ENCODE measurements around the gene KCNK6. TPM values are rescaled to one million over a fixed set of nuclear protein-coding genes. Genes with fewer than 3 reads are reported as not detected.

KCNK6 gene
- total and polyA plus RNA-seq, 8 donors, result under 0.01 to 32.2 (median 7.4) TPM

- 84 to 88% (median 87%) methylated on average over 22 to 24 of the region's 24 CpGs for WGBS, 5 donors
- no peak overlapping the region for H3K27ac ChIP-seq
- H3K9me3 ChIP-seq, result no peaks in the 10 kb centered on the region
- no peak for TF ChIP-seq EP300 (IDR thresholded peaks at IDR 0.05)
- TF ChIP-seq CTCF (IDR thresholded peaks at IDR 0.05), result no peak
- TF ChIP-seq POLR2A (IDR thresholded peaks at IDR 0.05), result no peak
- TF ChIP-seq POLR2AphosphoS5 (IDR thresholded peaks at IDR 0.05), result no peak
- peaks cover 0 to 53% (median 48%) of the 10 kb centered on the region in 4 donors for H3K36me3 ChIP-seq
- no peak overlapping the region for H3K4me3 ChIP-seq
- intact Hi-C loops (cut with DNase I; ENCODE audit: low total_unique reads), result no loop called here
- peaks cover 4 to 16% (median 9%) of the 10 kb centered on the region in 4 donors for H3K4me1 ChIP-seq
- H3K27me3 ChIP-seq, result no peaks in the 10 kb centered on the region
- DNase-seq, result no peak
Measured at GRCh38 chr19:38308926-38309614, 10.6 kb upstream of the KCNK6 start.

DNA sequence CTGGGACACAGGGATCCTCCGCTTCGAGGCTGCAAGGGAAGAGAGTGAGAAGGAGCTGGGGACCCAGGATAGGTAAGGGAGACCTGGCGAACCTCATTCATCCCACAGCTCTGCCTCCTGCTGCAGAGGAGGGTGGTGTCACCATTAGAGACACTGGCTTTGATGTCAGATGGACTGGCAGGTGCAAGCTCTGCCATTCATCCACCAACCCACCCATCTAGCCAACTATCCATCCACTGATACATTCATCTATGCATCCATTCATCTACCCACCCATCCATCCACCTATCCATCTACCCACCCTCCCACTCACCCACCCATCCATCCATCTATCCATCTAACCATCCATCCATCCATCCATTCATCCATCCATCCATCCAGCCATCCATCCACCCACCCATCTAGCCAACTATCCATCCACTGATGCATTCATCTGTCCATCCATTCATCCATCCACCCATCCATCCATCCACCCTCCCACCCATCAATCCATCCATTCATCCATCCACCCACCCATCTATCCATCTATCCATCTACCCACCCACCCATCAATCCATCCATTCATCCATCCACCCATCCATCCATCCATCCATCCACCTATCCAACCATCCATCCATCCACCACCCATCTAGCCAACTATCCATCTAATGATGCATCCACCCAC lies 9.9 kb upstream of the KCNK6 start:
- WGBS, 5 donors, result 95 to 100% (median 97%) methylated on average over 3 of the region's 3 CpGs

GRCh38 chr19:38310279-38310670 lies 9.4 kb upstream of the KCNK6 start:
- WGBS, 5 donors, result 93 to 100% (median 94%) methylated on average over 2 of the region's 2 CpGs
- Histone ChIP-seq H3K4me3 (no peak overlapping the region), H3K36me3 (peaks cover 0 to 48% (median 41%) of the 10 kb centered on the region in 4 donors), H3K9me3 (no peaks in the 10 kb centered on the region), H3K4me1 (peaks cover 3 to 17% (median 10%) of the 10 kb centered on the region in 4 donors), H3K27me3 (no peaks in the 10 kb centered on the region), H3K27ac (no peak overlapping the region)
- TF ChIP-seq POLR2AphosphoS5 (IDR thresholded peaks at IDR 0.05) (no peak), POLR2A (IDR thresholded peaks at IDR 0.05) (no peak), EP300 (IDR thresholded peaks at IDR 0.05) (no peak), CTCF (IDR thresholded peaks at IDR 0.05) (no peak)
- intact Hi-C loops (cut with DNase I; ENCODE audit: low total_unique reads), result no loop called here
- DNase-seq, result no peak

More for the DNA sequence above, 9.9 kb upstream of the KCNK6 start:
- intact Hi-C loops (cut with DNase I; ENCODE audit: low total_unique reads), result no loop called here
- DNase-seq, result no peak
- Histone ChIP-seq H3K27me3 (no peaks in the 10 kb centered on the region), H3K27ac (no peak overlapping the region), H3K9me3 (no peaks in the 10 kb centered on the region), H3K4me1 (peaks cover 4 to 13% (median 8%) of the 10 kb centered on the region in 4 donors), H3K36me3 (peaks cover 0 to 53% (median 46%) of the 10 kb centered on the region in 4 donors), H3K4me3 (no peak overlapping the region)
- TF ChIP-seq CTCF (IDR thresholded peaks at IDR 0.05), result no peak

- TF ChIP-seq POLR2A (IDR thresholded peaks at IDR 0.05) (no peak), EP300 (IDR thresholded peaks at IDR 0.05) (no peak), CTCF (IDR thresholded peaks at IDR 0.05) (no peak), POLR2AphosphoS5 (IDR thresholded peaks at IDR 0.05) (no peak)
- H3K9me3 ChIP-seq, result no peaks in the 10 kb centered on the region
- peaks cover 0 to 41% (median 35%) of the 10 kb centered on the region in 4 donors for H3K36me3 ChIP-seq
- WGBS, 5 donors, result 88 to 98% (median 96%) methylated on average over 6 of the region's 6 CpGs
- no peak for DNase-seq
- H3K27me3 ChIP-seq, result no peaks in the 10 kb centered on the region
- H3K4me1 ChIP-seq, result peaks cover 0 to 15% (median 9%) of the 10 kb centered on the region in 4 donors
- H3K4me3 ChIP-seq, result no peak overlapping the region
- no peak overlapping the region for H3K27ac ChIP-seq
- intact Hi-C loops (cut with DNase I; ENCODE audit: low total_unique reads), result no loop called here
Measured at GRCh38 chr19:38310986-38311385, 8.7 kb upstream of the KCNK6 start.

Data from stomach (tissue), 9 donors.